ENCODE measurements around the gene PACRG. TPM values are rescaled to one million over a fixed set of nuclear protein-coding genes. Genes with fewer than 3 reads are reported as not detected.

Gene PACRG
- total and polyA plus RNA-seq, 2 of the 13 experiments (the other 11 are each of a cell fraction or from before 2014, with no cell fraction given), result 0.13 TPM; not detected in 1

DNA sequence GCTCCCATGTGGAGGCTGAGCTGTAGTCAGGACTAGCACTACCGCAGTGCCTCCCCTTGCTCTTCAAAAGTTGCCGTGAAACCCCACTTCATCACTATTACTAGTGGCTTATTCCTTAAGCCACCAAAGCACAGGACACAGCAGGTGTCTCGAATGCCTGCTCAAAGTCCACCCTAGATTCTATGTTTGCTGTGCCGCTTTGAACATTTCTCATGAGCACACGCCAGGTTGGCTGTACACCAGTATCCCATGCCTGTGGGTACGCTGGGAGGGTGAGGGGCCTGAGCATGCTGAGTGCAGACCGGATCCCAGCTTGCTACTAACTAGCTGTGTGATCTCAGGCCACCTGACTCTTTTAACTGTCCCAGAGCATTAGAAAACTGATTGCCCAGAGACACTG, 350.9 kb downstream of the PACRG start:
- TF ChIP-seq CAMTA2 (CRISPR knock-in tag; IDR thresholded peaks at IDR 0.05; ENCODE audit: borderline replicate concordance) (no peak), ZNF33B (CRISPR knock-in tag; IDR thresholded peaks at IDR 0.05) (no peak), ZNF17 (CRISPR knock-in tag; IDR thresholded peaks at IDR 0.05) (no peak), ZNF576 (CRISPR knock-in tag; IDR thresholded peaks at IDR 0.05) (no peak), ZNF670 (CRISPR knock-in tag; IDR thresholded peaks at IDR 0.05; ENCODE audit: borderline replicate concordance) (no peak), ZMYM3 (CRISPR knock-in tag; IDR thresholded peaks at IDR 0.05) (no peak), FOXK1 (CRISPR knock-in tag; IDR thresholded peaks at IDR 0.05; ENCODE audit: borderline replicate concordance, low read depth) (no peak), GABPB1 (CRISPR knock-in tag; IDR thresholded peaks at IDR 0.05) (no peak), ZIK1 (CRISPR knock-in tag; IDR thresholded peaks at IDR 0.05; ENCODE audit: borderline replicate concordance, low read depth) (no peak), CENPBD1 (CRISPR knock-in tag; IDR thresholded peaks at IDR 0.05; ENCODE audit: borderline replicate concordance, low read depth) (no peak), KDM6A (CRISPR knock-in tag; IDR thresholded peaks at IDR 0.05; ENCODE audit: low read depth) (no peak)
- TF ChIP-seq, protein P1, sequence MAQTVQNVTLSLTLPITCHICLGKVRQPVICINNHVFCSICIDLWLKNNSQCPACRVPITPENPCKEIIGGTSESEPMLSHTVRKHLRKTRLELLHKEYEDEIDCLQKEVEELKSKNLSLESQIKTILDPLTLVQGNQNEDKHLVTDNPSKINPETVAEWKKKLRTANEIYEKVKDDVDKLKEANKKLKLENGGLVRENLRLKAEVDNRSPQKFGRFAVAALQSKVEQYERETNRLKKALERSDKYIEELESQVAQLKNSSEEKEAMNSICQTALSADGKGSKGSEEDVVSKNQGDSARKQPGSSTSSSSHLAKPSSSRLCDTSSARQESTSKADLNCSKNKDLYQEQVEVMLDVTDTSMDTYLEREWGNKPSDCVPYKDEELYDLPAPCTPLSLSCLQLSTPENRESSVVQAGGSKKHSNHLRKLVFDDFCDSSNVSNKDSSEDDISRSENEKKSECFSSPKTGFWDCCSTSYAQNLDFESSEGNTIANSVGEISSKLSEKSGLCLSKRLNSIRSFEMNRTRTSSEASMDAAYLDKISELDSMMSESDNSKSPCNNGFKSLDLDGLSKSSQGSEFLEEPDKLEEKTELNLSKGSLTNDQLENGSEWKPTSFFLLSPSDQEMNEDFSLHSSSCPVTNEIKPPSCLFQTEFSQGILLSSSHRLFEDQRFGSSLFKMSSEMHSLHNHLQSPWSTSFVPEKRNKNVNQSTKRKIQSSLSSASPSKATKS (CRISPR knock-in tag; IDR thresholded peaks at IDR 0.05), result no peak
- TF ChIP-seq, protein P2, sequence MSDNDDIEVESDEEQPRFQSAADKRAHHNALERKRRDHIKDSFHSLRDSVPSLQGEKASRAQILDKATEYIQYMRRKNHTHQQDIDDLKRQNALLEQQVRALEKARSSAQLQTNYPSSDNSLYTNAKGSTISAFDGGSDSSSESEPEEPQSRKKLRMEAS (IDR thresholded peaks at IDR 0.05), result no peak
- no peak overlapping the region for H3K27ac ChIP-seq (ENCODE audit: extremely low read length, insufficient read depth, low read length)
- no peaks in the 10 kb centered on the region for H4K20me1 ChIP-seq (ENCODE audit: insufficient read depth, low read length)
- DNase-seq (ENCODE audit: low spot score) (no peak), ATAC-seq (peak; percentile 38; the same call in 1 of the 3 replicates), FAIRE-seq (no peak)
- H3K9ac ChIP-seq (ENCODE audit: insufficient read depth, low read depth, low read length), result no peak overlapping the region
- intact Hi-C loops (cut with micrococcal nuclease; ENCODE audit: unreplicated experiment), result no loop called here
- no peaks in the 10 kb centered on the region for H3K79me2 ChIP-seq (ENCODE audit: insufficient read depth, low read length)
- ChIA-PET CTCF (ENCODE audit: low intra/inter-chr PET ratio, low total read pairs) (no interaction called here), POLR2A (no interaction called here)
- no peak overlapping the region for H3K4me3 ChIP-seq (replicated peaks in 1 of 3; ENCODE audit: insufficient read depth in 1 of 3, low read depth in 2 of 3, low read length in 3 of 3)
- H2AFZ ChIP-seq (ENCODE audit: low read length), result no peak overlapping the region
- no TSS peak for BruUV-seq (replicated peaks)
- H3K4me1 ChIP-seq (ENCODE audit: insufficient read depth, low read length), result no peaks in the 10 kb centered on the region
- no peaks in the 10 kb centered on the region for H3K27me3 ChIP-seq (ENCODE audit: control insufficient read depth in 1 of 2, insufficient read depth in 2 of 2, low read length in 2 of 2)
- H3K9me3 ChIP-seq (ENCODE audit: low read length), result no peaks in the 10 kb centered on the region
- no peak overlapping the region for H3K4me2 ChIP-seq (ENCODE audit: low read depth, low read length)
- no peaks in the 10 kb centered on the region for H3K36me3 ChIP-seq (replicated peaks in 1 of 2; ENCODE audit: control insufficient read depth in 1 of 2, insufficient read depth in 2 of 2, low read length in 2 of 2)
- WGBS (ENCODE audit: low lambda C conversion rate), result 30% methylated on average over 7 of the region's 7 CpGs
- in situ Hi-C loops (cut with HindIII; ENCODE audit: extremely low pct_ligation_motif_present, low pct_unique_long_range_greater_than_20kb), result no loop called here
